HG03045 (cell line): Measurements from ENCODE around the gene SDK1.

ENCODE experiments used
- ATAC-seq: cut with Tn5 transposase; IDR thresholded peaks from one replicate; pipeline ENCODE4 v1.9.1; 2021; ENCODE audit warnings: mild to moderate bottlenecking, moderate library complexity; ENCODE audit not compliant: unreplicated experiment

SDK1 gene

DNA sequence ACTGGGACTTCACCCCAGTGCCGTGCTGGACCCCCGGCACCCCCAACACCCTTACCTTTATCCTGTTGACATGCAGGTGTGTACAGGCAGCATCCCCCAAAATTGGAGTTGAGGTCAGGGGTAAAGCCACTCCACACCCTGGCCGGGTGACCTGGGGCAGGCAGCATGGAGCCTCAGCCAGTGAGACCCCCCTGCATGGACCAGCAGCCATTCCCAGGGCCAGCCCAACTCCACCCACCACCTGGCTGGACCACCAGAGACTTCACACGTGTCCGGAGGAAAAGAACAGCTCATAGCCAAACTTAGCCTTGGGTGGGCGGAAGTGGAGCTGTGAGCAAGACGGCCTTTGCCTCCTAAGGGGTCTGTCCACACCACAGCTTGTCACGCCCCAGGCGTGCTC is 968.0 kb downstream of the SDK1 start:
- no peak for ATAC-seq

DNA sequence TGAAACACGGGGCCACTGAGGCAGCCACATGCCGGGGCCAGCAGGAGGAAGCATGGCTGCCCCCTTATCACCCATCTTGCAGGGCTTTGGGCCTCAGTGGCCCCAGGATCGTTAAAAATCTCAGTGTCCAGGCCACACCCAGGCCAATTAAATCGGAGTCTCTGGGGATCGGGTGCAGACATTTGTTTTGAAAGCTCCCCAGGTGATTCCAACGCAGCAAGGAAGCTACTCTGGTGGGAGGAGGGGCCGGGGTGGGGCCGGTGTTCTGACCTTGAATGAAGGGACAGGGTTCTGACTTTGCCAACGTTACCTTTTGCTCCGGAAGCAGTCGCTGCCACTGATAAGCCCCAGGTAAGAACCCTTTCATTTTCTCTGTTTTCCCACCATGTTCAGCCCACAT is 968.7 kb downstream of the SDK1 start:
- no peak for ATAC-seq

DNA sequence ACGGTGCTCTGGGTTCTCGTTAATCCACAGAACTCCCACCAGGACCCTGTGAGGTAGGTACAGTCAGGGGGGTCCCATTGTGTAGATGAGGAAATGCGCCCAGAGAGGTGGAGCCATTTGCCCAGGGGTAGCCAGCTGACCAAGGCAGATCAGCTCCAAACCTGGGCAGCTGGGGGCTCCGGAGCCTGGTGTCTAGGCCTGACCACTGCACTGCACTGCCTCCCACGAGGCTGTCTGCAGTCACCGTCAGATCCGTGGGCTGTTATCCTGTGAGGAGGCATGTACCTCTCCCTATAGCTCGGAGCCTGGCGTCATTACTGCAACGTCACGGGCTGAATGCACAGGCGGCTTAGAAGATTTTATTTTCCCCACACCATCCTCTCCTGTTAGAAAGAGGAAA is 969.2 kb downstream of the SDK1 start:
- ATAC-seq: no peak

DNA sequence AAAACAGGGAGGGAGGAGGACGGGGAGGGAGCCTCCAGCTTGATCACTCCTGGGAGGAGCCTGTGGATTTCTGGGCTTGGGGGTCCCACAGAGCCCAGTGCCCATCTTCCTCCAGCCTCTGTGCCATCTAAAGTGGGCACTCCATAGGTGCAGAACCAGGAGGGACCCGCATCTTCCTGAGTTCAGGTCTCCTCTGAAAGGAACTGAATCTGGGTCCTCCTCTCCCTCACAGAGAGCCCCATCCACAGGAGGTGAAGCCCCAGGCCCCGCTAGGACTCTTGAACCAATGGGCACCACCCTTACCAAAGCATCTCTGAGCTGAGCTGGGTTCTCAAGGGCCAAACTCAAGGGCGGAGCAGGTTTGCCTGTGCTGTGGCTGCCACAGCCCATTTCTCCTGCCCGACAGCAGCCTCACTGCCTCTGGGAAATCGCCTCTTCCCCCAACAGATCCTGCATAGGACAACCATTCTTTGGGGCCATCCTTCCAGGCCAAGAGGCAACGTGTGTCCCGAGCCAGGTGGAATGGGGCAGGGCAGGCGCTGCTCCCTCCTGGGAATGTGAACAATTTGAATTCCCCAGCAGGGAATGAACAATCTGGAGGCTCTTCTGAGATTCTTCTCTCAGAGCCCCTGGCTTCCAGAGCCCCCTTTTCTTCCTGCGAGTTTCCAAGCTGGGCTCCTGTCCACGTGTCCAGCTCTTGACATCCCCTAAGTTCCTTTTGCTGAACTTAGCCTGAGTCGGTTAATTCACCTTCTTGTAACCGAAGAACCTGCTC is 970.1 kb downstream of the SDK1 start:
- no peak for ATAC-seq

DNA sequence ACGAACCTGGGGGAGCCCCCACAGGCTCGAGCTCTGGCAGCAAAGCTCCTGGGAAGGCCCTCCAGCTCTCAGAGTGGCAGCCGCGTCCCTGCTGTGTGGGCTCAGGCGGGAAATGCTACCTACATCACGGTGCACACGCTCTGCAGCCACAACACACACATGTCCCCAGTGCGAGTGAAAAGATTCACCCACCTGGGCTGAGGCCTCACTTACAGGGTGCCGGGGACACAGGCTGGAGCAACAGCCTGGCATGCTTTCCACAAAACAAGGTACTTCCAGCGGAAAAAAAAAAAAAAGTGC is 970.6 kb downstream of the SDK1 start:
- ATAC-seq: no peak

DNA sequence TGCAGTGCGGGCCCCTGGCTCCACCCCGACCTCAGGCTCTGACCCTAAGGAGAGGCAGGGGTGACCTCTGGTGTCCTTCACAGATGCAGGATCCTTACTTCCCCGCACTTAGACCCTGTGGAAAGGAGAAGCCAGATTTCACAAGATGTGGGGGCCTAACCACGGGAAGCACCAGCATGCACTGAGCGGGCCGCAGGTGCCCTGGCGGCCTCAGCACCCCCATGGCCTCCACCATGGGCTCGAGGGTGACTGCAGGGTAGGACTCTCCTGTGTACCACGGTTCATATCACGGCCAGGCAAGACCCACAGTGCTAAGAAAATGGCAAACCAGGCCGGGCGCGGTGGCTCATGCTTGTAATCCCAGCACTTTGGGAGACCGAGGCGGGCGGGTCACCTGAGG is 971.1 kb downstream of the SDK1 start:
- no peak for ATAC-seq

DNA sequence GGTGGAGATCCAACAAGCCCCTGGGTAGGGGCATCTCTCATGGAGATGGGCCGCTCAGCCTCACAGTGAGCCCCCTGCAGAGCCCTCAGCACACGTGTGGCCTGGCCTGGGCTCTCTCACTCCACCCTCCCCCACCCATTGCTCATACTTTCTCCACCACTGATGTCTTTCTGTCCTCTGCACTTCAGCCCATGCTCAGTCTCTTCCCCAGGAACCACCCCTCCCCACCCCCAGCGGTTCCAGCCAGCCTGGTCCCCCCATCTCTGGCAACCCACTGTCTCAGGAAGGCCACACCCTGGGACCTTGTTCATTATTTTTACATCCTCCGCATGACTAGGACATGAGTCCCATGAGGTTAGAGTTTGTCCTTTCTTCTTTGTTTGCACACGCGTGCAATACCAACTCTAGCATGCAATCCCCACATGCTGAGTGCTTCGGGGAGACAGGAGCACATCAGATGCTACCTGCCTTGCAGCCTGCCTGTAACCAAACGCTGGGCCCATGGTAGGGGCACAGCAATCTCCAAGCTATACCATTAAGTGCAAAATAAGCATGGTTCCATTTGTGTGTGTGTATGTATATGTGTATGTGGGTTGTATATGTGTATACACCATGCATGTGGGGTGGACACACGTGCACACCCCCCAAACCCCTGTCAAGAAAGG is 972.6 kb downstream of the SDK1 start:
- ATAC-seq: no peak

DNA sequence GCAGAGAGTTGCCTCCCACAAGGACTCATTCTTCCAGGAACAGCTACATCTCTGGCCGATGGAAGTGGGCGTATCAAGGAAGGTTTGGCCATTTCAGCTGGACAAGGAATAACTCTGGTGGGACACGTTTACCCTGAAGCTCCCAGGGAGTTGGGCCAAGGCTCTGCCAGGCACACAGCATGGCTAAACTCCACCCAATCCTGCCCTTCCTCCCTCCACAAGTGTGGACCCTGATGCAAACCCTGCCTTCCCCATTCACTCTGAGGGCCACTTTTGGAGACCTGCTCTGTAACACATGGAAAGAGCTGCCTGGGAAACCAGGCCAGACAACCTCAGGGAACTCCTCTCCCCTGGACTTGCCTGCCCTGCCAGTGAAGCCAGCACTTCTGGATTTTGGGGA is 973.2 kb downstream of the SDK1 start:
- ATAC-seq: no peak

DNA sequence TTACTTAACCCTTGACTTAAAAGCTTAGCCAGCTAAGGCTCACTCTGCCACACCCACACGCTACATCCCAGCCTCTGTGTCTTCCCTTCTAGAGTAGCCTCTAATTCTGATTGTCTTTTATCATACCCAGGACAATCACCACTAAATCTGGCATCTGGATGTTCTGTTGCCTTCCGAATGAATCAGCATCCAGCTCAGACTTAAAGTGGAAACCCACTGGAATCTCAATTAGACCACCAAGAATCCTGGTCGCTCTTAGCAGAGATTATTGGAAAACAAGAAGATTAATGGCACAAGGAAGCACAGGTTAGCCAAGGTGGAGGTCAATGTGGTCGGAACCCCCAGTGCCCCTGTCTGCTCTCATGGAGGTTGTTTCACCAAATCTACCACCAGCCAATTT is 976.9 kb downstream of the SDK1 start:
- no peak for ATAC-seq

DNA sequence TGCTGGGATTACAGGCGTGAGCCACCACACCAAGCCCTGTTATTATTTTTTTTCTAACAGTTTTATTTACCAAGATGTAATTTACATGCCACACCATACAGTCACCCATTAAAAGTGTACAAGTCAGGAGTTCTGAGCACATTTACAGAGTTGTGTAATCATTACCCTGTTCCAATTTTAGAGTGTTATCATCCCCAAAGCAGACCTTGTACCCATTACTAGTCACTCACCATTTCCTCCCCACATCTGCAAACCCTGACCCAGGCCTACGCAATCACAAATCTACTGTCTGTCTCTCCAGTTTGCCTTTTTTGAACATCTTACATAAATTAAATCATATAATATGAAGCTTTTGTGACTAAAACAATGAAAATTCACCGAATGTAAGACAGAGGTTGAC is 978.2 kb downstream of the SDK1 start:
- ATAC-seq: no peak

DNA sequence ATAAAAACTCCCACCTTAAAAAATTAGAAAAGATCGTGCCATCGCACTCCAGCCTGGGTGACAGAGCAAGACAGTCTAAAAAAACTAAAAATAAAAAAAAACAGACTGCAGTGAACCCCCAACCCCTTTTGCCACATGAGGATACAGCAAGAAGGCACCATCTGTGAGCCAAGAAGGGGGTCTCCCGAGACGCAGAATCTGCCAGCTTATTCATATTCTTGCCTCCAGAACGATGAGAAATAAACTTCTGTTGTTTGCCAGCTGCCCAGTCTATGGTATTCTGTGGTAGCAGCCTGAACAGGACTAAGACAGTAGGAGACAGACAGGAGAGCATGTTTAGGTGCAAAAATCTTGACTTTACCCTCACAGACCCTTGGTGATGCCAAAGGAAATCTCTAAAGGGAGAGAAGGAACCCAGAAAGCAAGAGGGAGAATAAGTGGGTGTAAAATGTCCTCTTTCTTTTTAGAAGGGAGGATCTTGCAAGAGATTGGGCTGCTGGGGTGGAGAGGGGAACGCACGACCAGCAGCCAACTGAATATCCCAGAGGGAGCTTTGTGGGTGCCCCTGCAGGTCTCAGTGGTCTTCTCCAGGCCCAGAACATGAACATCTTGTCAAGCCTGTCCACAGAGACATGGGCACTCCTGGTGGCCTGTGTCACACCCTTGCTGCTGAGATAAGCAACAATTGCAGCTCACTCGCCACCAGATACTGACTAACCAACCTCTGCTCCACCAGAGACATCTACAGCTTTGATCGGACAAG is 980.4 kb downstream of the SDK1 start:
- no peak for ATAC-seq

DNA sequence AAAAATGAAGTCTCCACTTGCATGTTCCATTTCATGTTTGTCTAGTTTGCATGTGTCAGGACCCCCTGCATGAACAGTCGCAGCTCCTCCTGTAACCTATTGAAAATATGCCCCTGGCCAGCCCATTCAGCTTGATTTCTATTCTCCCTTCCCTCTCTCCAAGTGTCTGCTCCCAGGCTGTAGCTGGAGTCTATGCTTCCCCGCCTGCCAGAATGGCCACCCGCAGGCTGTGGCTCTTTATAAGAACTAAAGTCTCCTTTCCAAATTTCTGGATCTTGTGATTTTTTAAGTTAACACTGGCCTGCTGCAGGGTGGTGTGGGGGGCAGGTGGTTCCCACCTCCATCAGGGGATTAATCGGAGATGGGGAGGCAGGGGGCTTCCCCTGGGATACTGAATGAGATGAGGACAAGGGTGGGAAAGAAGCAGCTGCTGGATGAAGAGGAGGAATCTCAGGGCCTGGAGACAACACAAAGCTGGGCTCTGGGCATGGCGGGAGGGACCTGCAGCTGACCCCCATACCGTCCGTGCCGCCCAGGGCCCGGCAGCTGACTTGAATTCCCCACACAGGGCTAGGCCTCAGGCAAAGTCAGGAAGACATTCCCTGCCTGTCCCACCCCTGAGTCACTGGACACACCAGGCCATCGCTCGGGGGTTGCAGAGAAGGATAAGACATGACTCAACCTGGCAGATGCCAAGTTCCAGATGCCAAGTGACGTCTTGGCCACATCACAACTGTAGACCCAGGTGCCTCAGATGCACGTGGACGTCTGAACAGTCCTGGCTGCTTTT is 981.6 kb downstream of the SDK1 start:
- no peak for ATAC-seq

DNA sequence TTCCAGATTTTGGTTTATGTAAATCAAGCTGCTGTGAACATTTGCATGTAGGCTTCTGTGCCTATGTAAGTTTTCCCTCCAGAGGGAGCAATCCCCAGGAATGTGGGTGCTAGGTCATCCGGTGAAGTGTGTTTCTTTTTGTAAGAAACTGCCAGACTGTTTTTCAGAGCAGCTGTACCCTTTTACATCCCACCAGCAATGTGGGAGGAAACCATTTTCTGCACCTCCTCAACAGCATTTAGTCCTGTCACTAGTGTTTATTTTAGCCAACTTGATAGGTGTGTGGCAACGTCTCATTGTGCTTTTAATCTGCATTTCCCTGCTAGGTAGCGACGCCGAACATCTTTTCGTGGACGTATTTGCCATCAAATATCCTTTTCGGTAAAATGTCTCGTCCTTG is 985.3 kb downstream of the SDK1 start:
- no peak for ATAC-seq

DNA sequence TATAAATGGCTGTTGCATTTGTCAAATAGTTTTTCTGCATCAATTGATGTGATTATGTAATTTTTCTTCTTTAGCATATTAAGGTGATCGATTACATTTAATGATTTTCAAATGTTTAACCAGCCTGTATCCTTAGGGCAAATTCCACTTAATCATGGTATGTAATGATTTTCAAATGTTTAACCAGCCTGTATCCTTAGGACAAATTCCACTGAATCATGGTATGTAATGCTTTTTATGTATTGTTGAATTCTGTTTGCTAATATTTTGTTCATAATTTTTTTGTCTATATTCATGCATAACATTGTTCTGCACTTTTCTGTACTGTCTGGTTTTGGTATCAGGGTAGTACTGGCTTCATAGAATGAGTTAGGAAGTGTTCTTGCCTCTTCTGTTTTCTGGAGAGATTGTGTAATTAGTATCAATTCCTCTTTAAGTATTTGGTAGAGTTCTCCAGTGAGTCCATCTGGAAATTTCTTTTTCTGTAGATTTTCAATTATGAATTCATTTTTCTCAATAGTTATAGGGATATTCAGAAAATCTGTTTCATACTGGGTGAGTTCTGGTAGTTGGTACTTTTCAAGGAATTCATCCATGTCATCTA is 987.8 kb downstream of the SDK1 start:
- ATAC-seq: no peak

DNA sequence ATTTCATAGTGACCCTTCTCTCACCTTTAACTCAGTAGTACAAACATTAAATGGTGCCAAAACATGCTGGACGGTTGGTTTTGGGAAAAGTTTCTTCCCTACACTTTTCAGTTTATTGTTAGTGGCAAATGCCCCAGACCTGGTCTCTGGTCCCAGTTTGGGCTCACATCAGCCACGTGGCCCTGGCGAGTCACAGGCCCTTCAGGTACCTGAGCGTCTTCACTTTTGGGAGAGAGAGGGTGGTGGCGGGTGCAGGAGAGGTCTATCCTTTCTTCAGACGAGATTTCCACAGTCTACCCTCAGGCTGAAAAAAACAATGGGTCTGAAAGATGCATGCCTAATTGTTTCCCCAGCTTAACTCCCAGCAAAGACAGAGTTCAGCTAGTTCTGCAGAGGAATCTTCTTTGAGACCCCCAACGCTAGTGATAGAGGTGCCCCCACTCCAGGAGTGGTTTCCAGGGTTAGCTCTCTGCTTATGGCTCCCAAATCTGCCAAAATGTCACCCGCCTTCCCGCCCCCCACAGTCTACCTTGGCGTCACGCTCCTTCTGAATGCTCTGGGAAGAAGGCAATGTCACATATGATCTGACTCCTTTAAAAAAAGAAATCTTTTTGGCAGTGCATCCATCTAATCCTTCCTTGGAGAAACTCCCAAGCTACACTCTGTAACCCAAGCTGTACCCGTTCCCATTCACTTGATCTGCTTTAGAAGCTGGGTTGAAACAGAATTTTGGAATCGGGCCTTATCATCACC is 996.3 kb downstream of the SDK1 start:
- ATAC-seq: no peak

DNA sequence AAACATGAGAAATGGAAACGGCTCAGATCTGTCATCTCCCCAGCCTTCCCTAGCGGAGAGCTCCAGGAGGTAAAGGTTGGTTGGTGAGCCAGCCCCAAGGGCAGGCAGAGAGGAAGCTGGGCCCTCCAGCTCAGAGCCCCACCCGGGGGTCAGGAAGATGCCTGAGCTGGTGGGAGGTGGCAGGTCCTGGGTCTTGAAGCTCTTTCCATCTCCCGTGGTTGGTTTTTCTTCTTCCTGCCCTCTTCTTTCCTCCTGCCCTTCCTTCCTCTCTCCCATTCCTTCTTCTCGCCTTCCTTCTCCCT is 996.8 kb downstream of the SDK1 start:
- no peak for ATAC-seq

DNA sequence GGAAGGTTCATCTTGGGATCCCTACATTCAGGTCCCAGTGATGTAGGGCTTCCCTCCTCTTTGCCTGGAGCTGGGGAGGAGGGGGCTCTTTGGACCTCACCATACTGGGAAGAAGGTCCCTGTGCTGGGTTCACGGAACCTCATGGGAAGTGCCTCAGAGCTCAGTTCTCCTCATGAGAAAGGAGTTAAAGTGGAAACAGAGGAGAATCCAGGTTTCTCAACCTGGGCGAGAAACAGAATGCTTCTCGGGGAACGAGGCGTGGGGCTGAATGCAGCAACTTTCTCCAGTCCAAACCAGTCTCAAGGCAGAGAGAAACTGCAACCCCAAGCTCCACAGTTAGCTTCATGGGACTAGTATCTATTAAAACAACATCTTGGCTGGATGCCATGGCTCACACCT is 998.4 kb downstream of the SDK1 start:
- ATAC-seq: no peak

DNA sequence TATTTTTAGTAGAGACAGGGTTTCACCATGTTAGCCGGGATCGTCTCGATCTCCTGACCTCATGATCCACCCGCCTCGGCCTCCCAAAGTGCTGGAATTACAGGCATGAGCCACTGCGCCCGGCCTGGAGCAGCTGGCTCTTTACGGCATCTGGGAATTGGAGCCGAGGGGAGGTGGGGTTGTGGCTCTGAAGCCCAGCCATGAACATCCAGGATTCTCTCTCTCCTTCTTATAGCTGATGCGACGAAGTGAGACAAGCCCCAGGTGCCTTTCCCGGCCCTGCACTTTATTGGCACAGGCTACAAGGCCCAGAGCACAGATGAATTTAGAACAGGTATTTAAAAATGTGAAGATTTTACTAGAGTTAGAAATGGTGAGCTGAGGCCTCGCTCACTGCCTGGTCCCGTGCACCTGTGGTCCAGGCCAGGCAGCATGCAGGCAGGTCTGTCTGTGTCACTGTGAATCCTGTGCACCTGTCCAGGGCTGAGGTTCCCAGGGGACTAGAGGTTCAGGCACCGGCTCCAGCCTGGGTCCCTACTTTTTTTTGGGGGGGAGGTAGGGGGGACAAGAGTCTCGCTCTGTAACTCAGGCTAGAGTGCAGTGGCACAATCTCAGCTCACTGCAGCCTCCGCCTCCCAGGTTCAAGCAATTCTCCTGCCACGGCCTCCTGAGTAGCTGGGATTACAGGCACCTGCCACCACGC is 1001.3 kb downstream of the SDK1 start:
- no peak for ATAC-seq

DNA sequence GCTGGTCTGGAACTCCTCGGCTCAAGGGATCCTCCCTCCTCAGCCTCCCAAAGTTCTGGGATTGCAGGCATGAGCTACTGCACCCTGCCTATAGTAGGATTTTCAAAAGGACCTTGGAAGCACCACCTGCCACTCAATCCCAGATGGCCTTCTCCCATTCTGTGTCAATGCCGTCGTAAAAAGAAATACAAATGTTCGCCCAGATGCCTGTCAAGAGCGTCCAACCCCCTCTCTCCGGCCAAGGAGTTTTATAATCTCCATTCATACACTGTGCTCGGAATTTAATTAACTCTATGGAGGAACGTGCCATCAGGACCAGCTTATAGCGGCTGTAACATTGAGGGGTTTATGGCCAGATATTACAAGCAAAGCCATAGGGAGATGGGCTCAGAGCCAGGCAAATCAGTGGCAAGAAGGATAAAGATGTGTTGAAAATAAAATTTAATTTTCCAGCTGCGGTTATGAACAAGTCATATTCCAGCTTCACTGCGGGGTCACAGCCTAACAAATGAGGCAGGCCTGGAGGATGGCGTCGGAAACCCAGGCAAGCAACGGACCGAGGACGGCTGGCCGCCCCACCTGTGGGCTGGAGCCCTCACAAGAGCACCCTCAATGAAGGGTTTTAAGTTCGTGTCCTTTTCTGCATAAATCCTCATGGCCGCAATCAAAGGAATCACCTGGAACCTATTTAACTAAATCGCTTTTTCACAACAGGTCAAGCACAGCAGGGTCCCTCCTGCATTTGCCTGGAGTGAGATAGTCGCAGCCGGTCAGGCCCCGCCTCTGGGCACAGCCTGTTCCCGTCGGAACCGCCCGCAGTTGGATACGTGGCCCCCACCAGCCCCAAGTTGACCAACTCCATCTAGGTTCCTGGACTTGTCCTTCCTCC is 1006.5 kb downstream of the SDK1 start:
- ATAC-seq: no peak
